ENCODE measurements around the gene RGS1. TPM values are rescaled to one million over a fixed set of nuclear protein-coding genes. Genes with fewer than 3 reads are reported as not detected.

RGS1 gene
- total and polyA plus RNA-seq, 9 of the 15 experiments (the other 6 are each of a cell fraction or from before 2014, with no cell fraction given) = not detected

DNA sequence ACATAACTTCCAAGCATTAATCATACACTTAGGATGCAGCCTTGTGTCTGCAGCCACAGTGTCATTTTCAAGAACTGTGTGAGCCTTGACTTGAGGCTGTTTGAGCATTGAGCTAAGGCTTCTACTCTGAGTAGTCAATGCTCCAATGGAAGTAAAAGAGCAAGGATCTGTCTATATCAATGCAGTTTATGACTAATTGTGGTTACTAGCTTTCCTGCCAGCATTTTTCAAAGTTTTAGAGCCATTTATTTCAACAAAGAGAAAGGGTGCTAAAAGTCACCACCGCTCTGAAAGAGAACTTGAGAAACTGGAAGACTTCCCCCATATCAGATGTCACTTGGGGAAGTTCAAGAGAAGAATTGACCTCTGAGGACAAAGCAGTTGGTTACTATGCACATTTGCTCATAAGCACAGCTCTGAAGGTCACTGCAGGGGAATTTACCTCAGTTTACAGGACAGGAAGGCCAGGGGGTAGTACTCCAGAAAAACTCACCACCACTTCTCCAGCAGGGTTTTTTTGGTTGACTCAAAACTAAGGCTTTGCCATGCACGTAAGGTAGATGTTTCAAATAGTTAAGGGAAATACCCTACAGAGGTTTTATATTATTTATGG, 24.5 kb upstream of the RGS1 start:
- no peak for FAIRE-seq

More for the DNA sequence above, 24.5 kb upstream of the RGS1 start:
- Histone ChIP-seq H3K9me3 (replicated peaks; ENCODE audit: control insufficient read depth, insufficient read depth, low read depth, low read length) (no peaks in the 10 kb centered on the region; the same call in 1 of the 2 replicates), H3K4me3 (no peak overlapping the region), H3K79me2 (ENCODE audit: control insufficient read depth, insufficient read depth, low read length) (no peaks in the 10 kb centered on the region), H4K20me1 (replicated peaks; ENCODE audit: control insufficient read depth, insufficient read depth, low read length) (no peaks in the 10 kb centered on the region), H3K27me3 (ENCODE audit: control insufficient read depth in 2 of 2, insufficient read depth in 2 of 2, low read length in 2 of 2) (no peaks in the 10 kb centered on the region), H2AFZ (ENCODE audit: low read depth, low read length) (no peak overlapping the region), H3K4me1 (replicated peaks in 1 of 2; ENCODE audit: control insufficient read depth in 2 of 2, insufficient read depth in 2 of 2, low read length in 2 of 2) (no peaks in the 10 kb centered on the region), H3K27ac (ENCODE audit: extremely low read depth, low read depth, low read length) (no peak overlapping the region), H3K9me1 (ENCODE audit: control insufficient read depth, insufficient read depth, low read length) (no peaks in the 10 kb centered on the region), H3K36me3 (ENCODE audit: control insufficient read depth, insufficient read depth, low read length) (no peaks in the 10 kb centered on the region), H3K4me2 (ENCODE audit: insufficient read depth, low read length) (no peak overlapping the region), H3K9ac (ENCODE audit: insufficient read depth in 1 of 2, low read depth in 2 of 2, low read length in 2 of 2) (no peak overlapping the region)
- DNase-seq (ENCODE audit: extremely low read depth in 1 of 4, low spot score in 3 of 4) (no peak), ATAC-seq (no peak)
- in situ Hi-C loops (cut with MboI) (no loop called here), intact Hi-C loops (cut with micrococcal nuclease) (no loop called here)
- ChIA-PET CTCF (ENCODE audit: low intra/inter-chr PET ratio) (no interaction called here), POLR2A (no interaction called here)
- WGBS (ENCODE audit: insufficient coverage, low coverage, missing lambda C conversion rate) = 0% methylated on average over 2 of the region's 2 CpGs
- BruUV-seq (replicated peaks) = no TSS peak
- TF ChIP-seq ZKSCAN1 (IDR thresholded peaks at IDR 0.05; ENCODE audit: low read depth, low read length) (no peak), GTF2F1 (IDR thresholded peaks at IDR 0.05; ENCODE audit: low read depth, low read length) (no peak), ZNF140 (CRISPR knock-in tag; IDR thresholded peaks at IDR 0.05) (no peak), BRF1 (IDR thresholded peaks at IDR 0.05; ENCODE audit: borderline replicate concordance, extremely low read depth, insufficient read length) (no peak), HES1 (IDR thresholded peaks at IDR 0.05; ENCODE audit: low read depth) (no peak), ZNF395 (CRISPR knock-in tag; IDR thresholded peaks at IDR 0.05) (no peak), RBM34 (IDR thresholded peaks at IDR 0.05; ENCODE audit: borderline replicate concordance, insufficient read depth, low read length) (no peak), ZNF586 (CRISPR knock-in tag; conservative IDR thresholded peaks at IDR 0.05) (no peak), ZNF143 (CRISPR knock-in tag; IDR thresholded peaks at IDR 0.05) (no peak), MYNN (IDR thresholded peaks at IDR 0.05) (no peak), MYNN (CRISPR knock-in tag; IDR thresholded peaks at IDR 0.05) (no peak), DNMT1 (IDR thresholded peaks at IDR 0.05) (no peak), ZNF280A (IDR thresholded peaks at IDR 0.05; ENCODE audit: low read depth, partially characterized antibody) (no peak), ATF7 (IDR thresholded peaks at IDR 0.05) (no peak)

All from K562 (cell line).